SK-N-SH treated with all-trans-retinoic acid at 6 μM for 48 hours (cell line): ENCODE results near the gene SMIM8.

ENCODE experiments used
- TOX ChIP-seq: fragments of 250-450 bp; sonication (Bioruptor Pico); IDR thresholded peaks from 2 replicates; pipeline ENCODE4 v1.8.0; 2021; ENCODE audit warnings: mild to moderate bottlenecking, moderate library complexity, borderline replicate concordance
- ZFP3 ChIP-seq: fragments of 250-450 bp; sonication (Bioruptor Pico); IDR thresholded peaks from 2 replicates; pipeline ENCODE4 v1.5.0; 2020; ENCODE audit warnings: mild to moderate bottlenecking, moderate library complexity
- ZFP30 ChIP-seq: fragments of 450-650 bp; formaldehyde crosslinking; IDR thresholded peaks from 2 replicates; pipeline ENCODE4 v1.5.0; 2022; ENCODE audit warnings: mild to moderate bottlenecking, moderate library complexity

GRCh38 chr6:87334683-87335082 is 12.3 kb downstream of the SMIM8 start:
- no peak for TF ChIP-seq ZFP30 (CRISPR knock-in tag)
- no peak for TF ChIP-seq ZFP3
- no peak for TF ChIP-seq TOX (CRISPR knock-in tag)
